A204.1 (cell line): ENCODE data around the gene CD177.
"Not testable (repeated sequence)": the region's sequence is repeated elsewhere in the genome, so short reads cannot be mapped to it uniquely, and the experiment has no call there.

Experiments used
- FAIRE-seq: peaks from 2 replicates; lab custom pipeline; 2012; peaks lifted over from hg19 to GRCh38; lab: Jason Lieb, UNC

The CD177 gene

DNA sequence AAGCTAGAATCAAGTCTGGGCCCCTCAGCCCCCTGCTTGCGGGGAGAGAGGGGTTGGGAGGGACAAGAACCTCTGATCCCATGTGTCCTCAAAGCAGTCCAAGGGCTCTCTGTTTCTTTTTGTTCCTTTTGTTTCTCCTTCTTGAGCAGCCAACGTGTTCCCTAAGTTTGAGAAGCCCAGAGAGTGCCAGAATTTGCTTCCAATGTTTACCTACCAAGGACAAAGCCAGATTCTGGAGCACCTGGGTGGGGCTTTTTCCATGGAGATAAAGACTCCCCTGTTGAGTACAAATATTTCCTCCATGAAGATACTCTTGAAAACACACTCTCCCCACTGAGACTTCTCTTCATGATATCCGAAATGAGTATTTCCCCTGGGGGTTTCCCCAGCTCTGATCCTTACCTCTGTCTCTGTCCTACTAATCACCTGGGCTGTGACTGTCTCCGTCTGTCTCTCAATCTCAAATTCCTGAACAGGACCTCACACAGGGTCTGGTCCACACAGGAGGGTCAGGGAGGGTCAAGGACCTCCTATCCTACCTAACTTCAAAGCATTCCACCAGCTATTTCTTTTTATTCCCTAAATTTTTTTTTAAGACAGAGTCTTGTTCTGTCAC lies 27.4 kb downstream of the CD177 start:
- no peak for FAIRE-seq

DNA sequence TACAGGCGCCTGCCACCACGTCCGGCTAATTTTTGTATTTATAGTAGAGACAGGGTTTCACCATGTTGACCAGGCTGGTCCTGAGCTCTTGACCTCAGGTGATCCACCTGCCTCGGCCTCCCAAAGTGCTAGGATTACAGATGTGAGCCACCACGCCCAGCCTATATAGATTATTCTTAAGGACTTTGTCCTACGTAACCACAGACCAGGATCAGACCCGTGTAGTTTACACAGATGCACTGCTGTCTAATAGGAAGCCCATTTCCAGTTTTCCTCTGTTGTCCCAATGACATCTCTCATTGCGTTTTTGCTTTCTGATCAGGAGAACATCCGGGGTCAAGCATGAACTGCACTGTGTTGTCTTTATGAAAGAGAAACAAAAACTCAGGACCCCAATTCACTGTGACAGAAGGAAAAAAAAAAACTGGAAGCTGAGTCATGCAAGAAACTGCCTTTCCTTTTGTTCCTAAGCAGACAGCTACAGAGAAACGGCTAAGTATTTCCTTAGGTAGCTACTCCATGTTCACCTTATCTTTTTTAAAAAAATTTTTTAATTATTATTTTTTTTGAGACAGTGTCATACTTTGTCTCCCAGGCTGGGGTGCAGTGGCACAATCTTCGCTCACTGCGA lies 29.2 kb downstream of the CD177 start:
- FAIRE-seq: not testable (repeated sequence)

DNA sequence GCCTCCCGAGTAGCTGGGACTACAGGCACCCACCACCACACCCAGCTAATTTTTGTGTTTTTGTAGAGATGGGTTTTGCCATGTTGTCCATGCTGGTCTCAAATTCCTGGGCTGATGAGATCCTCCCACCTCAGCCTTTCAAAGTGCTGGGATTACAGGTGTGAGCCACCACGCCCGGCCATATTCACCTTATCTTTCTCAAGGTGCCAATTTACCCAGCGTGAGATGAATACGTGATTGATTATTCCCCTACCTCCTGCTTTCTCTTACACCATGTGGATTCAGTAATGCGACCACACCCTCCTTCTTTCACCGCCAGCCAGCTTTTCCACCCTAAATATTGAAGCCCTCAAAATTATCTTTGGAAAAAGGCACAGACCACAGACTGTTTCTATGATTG lies 29.8 kb downstream of the CD177 start:
- FAIRE-seq: not testable (repeated sequence)

DNA sequence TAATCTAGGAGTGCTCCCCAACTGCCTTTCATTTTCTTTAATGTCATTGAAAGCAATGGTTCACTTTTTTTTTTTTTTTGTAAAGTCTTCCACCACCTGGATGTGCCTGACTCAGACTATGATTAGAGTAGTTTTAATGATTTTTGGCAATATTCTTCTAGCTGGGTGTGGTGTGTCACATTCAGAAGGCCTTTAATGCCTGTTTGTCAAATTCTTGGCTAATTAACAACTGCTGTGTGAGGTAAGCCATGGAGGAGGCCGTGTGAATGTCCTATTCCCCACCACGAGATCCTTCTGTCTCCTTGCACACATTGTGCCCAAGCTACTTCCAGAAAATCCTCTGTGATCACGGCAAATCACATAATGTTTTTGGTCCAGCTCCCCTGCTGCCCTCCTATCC lies 30.3 kb downstream of the CD177 start:
- FAIRE-seq: not testable (repeated sequence)

DNA sequence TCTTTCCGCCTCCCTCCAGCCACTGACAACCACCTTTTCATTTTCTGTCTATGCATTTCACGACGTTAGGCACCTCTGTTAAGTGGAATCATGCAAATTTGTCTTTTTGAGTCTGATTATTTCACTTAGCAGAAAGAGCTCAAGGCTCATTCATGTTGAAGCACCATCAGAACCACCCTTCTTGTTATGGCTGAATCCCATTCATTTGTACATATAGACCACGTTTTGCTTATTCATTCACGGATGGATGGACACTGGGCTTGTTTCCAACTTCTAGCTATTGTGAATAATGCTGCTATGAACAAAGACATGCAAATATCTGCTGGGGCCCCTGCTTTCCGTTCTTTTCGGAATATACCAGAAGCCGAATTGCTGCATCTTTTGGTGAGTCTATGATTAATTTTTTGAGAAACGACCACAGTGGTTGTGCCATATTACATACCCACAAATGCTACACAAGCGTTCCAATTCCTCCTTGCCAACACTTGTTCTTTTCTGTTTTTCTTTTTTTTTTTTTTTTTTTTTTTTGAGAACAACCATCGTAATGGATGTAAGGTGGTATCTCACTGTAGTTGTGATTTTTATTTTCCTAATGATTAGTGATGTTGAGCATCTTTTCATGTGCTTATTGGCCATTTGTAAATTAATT lies 37.5 kb downstream of the CD177 start:
- FAIRE-seq: not testable (repeated sequence)

DNA sequence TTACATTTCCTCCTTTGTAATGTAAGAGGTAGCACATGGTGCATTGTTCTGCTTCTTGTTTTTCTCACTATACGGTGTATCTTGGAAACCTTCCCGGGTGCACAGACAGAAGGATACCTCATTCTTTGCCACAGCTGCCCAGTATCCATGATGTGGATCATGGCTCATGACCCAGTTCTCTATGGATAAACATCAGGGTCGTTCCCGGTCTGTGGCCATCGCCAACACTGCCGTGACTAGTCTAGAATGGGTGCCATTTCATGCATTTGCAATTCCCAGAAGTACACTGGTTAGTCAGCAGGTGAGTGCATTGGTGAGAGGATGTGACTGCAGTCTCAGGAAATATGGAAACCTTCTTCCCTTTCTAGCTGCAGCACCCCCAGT lies 38.1 kb downstream of the CD177 start:
- FAIRE-seq: not testable (repeated sequence)

DNA sequence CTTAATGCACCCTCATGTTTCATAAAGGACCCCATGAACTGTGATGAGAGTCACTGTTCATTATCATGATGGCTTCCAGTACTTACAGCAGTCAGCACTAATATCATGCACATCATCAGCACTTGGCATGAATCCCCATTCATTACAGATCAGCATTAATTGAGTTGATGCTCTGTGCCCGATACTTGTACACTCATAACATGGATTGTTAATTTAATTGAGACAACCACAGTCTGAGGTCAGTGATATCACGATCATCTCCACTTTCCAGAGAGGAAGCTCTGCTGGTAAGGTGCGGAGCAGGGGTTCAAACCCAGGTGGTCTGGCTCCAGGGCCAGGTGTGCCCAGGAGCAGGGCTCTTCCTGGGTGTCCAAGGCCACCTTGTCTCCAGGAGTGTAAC lies 40.0 kb downstream of the CD177 start:
- not testable (repeated sequence) for FAIRE-seq

DNA sequence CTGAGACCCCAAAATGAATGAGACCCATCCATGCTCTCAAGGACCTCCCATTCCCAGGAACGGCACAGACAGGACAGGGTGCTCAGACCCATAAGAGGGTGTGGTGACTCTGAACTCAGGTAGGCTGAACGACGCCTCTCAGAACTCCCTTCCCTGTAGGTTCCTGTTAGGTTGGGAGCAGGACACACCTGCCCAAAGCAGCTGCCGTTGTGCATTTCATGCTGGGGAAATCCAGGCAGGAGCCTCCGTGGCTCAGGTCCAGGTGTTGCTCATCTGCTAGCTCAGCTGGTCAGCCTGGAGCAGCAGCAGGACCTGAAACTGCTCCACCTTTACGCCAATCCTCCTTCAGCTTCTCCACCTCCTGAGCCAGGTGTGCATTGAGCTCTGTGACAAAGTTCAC lies 42.1 kb downstream of the CD177 start:
- FAIRE-seq: no peak

DNA sequence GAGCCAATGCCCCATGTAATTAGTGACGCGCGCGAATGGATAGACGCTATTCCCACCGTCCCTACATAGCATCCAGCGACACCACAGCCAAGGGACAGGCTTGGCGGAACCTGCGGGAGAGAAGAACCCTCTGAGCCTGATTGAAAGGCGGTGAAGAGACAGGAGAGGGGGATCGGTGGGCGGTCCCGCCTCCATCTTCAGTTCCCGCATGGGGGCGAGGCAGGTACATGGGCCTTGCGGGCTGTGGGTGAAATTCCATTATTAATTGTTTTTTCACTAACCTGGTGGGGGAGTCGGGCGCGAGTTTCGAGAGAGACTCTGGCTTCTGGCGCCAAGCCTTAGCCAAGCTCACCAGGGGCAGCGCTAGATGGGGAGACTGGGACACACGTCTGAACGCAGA lies 52.8 kb downstream of the CD177 start:
- FAIRE-seq: no peak

DNA sequence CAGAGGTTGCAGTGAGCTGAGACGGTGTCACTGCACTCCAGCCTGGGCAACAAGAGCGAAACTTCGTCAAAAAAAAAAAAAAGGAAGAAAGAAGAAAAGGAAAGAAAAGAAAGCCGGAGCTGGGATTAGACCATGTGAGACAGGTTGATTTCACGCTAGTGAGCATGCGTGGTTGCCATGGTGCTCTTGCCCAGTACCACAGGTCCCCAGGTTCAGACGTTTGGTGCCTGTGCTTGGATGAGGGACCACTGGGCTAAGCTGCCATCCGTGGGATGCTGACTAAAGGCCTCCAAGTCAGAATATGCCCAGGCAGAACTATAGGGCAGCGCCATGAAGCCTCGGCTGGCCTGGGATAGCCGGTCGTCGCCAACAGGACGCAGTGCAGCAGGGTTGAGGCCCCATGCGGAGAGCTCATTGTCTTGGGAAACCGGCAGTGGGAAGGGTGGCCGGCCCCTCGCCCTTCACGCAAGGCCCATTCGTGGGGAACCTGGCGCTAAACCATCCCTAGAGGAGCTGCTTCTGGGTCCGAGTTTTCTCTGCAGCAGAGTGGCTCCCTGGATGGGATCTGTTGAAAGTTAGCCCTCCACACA lies 54.0 kb downstream of the CD177 start:
- FAIRE-seq: no peak

DNA sequence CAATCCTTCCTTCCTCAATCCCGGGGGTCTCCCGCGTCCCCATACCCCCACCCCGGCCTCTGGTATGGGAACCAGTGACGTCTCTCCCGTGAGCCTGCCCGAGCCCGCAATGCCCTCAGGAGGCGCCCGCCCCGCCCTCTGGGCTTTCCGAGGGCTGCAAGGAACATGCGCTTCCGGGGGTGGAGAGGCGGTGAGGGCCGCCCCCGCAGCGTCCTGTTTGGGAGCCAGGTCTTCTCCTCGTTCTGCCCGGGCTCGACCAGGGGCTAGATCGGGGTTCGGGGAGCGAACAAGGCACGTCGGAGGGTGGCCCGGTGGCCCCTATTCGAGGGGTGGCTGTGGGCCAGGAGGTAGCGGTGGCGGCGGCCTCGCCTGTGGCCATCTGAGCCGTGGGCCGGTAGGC lies 54.6 kb downstream of the CD177 start:
- FAIRE-seq: no peak

DNA sequence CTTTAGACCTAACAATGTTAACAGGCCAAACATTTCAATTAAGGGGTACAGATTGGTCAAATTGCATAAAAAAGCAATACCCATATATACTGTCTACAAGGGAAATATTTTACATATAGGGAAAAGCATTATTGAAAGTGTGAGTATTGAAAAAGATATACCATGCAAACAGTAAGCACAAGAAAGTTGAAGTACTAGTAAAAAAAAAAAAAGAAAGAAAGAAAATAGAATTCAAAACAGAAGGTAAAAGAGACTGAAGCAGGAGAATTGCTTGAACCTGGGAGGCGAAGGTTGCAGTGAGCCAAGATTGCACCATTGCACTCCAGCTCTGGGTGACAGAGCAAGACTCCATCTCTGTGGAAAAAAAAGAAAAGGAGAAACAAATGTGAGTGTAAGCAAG lies 55.9 kb downstream of the CD177 start:
- FAIRE-seq: no peak

DNA sequence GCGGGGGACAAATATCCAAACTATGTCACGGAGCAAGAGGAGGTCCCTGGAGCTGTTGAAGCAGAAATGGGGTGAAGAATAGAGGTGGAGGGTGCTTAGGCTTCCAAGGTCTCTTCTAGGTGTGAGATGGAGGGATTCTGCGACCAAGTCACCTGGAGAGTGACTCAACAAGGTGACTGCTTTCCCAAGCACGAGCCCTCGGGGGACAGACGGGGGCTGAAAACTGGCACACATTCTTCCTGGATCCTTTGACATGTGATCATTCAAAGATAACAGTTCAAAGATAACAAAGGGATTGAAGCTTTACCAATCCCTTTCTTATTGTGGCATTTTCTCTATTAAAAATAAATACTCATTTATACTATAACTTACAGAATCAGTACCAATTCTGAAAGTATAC lies 59.0 kb downstream of the CD177 start:
- FAIRE-seq: no peak
